Endometrium (tissue), 2 donors: ENCODE measurements around the gene SPINK13.
A peak's percentile ranks its signal among the peaks of the same experiment; 100 is the strongest.
"Not testable (repeated sequence)": the region's sequence is repeated elsewhere in the genome, so short reads cannot be mapped to it uniquely, and the experiment has no call there.

Experiments used
- FAIRE-seq: peaks from 2 replicates; lab custom pipeline; 2012; peaks lifted over from hg19 to GRCh38; lab: Jason Lieb, UNC
- donor health status: control.
- donor health status: control.

Gene SPINK13, protein sequence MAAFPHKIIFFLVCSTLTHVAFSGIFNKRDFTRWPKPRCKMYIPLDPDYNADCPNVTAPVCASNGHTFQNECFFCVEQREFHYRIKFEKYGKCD

DNA sequence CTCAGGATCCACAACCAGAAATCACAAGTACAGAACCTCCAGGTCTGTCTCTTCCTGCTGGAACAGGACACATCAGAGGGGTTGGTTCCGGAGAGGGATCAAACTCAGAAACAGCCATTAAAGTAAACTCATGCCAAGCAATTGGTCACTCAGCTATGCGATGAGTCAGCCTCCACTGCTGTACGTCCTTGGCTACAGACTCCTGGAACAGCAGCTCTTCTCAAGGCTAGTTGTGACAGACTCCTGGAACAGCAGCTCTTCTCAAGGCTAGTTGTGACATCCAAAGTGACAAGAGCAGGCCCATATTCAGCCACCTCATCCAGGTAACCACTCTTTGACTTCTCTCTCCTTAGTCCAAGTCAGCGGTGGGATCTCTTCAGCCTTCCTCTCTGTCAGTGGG, at the start of gene SPINK13:
SPINK13 (plus strand) TSS at position 229 of the 400 bp plus-strand sequence. CDS start 1,279 bp downstream, outside the sequence.
- no peak for FAIRE-seq

GRCh38 chr5:148221508-148221907, 47.1 kb upstream of the SPINK13 start:
- FAIRE-seq: no peak

DNA sequence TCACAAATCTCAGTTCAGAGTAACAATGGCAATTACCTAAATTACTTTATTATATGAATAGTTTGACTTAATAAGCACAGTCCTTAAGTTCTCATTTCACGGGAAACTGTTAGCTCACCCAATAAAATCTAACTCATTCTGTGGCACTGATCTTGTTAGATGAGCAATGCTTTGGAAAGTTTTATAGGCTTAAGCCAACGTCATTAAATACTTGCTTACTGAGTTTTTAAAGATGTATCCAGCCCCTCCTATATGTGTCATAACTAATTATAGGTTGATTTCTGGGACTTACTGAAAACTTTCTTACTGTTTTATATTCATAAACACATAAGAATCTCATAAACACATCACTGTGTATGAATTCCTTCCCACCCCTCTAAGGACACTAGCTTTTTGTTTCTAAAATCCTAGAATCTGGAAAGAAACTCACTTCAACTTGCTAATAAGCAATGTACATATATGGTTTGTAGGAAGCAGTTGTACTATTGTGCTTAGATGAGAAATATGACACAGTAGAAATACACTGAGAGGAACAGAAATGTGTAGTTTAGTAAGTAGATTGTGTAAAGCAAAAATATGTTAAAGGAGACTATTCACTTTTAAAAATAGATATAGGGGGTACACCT, 44.4 kb upstream of the SPINK13 start:
- FAIRE-seq: no peak

DNA sequence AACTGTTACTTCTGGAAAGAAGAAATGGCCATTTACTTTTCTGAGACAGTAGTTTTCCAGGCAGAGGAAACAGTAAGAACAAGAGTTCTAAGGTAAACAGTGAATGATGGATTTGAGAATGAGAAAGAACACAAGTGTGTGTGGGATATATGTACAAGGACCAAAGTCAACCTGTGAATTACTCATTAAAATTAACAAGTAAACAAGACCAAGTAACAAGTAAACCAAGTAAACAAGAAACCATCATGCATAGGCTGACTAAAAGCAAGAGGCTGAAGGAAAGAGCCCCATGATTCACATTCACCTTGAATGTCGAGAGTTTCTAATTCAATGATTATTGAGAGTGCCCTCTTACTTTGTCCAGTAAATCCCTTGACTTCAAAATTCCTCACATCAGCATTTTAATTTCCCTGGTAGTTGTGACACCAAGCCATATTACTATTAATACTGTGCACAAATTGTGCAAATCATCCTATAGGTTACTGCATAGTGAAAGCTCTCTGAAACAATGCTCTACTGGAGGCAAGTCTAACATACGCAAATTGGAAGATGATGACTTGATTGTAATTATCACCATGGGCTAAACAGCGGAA, 40.1 kb upstream of the SPINK13 start:
- no peak for FAIRE-seq

- FAIRE-seq: no peak
These were observed 38.8 kb upstream of the SPINK13 start for GRCh38 chr5:148229840-148230239.

DNA sequence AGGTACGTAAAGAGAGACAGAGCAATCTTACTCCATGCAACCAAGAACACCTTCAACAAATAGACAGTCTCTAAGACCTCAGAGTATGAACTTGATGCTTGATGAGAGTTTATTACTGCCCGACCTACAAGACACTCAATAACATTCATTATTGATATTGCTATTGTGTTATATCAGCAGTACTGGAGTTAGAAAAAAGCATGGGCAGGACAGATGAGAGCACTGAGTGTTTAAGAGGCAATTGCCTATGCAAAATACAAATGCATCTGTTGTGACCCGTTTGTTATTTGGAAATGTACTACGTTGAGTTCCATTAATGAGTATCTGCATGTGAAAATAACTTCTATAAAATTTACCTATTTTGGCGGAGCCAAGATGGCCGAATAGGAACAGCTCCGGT, 38.4 kb upstream of the SPINK13 start:
- no peak for FAIRE-seq

DNA sequence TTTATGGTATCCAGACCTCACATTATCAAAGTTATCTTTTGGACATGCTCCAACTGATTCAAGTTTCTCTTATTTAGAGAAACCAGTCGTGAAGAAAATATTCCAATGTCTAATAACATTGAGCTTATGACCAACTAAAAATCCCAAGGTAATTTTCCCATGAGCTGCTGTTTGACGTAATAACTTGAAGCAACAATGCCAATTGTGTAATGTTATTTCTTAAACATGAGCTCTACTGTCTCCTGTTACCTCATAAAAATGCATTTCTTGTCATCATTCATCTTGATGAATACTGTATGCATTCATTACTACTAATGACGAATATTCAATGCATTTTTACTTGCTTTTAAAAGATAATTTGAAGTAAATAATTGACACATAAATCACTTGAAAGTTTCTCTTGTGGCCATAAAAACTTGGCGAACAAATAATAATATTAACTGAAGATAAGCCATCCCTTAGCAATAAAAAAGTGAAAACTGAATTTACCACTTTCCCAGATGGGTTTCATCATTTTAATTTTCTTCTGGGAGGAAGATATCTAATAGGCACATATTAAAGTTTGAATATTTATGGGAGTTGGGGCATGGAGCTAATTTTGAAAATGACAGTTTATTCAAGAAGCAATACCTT, 30.7 kb upstream of the SPINK13 start:
- FAIRE-seq: peak; percentile 4

DNA sequence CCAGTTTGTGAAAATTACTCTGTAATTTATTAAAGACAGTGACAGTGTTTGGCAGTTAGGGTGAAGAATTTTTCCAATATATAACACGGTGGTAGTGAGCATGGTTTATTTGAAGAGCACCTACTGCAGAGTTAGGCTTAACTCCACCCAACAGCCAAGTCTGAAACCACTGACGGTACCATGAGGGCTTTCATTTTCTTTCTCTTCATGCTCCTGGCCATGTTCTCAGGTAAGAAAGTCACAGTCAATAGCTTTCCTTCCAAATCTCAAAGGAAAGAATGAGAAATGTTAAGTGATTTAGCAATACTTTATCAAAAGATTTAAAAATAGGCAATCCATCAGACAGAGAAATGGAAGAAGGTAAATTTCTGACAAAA, 30.2 kb upstream of the SPINK13 start, which contains the start of gene MARCOL:
MARCOL (plus strand) TSS at position 108 of the 377 bp plus-strand sequence; CDS start at position 181, 73 bp downstream.
- FAIRE-seq: no peak

DNA sequence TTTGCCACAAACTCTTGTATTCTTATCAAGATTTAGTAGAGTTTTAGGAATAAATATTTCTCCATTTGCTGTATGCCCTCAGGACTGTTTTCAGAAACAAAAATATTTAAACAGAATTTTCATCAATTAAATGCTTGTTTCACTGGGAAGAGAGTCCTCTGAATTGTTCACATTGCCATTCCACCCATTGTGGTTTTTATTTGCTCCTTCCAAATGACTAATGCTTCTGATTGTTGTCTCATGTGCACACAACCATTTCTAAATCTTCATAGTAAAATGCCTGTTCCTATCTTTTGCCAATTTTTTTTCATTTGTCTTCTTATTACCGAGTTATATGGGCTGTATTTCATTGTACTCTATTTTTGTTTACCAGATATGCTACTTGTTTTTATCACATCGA, 19.7 kb upstream of the SPINK13 start:
- FAIRE-seq: peak; percentile 63

GRCh38 chr5:148255456-148255855, 13.1 kb upstream of the SPINK13 start:
- no peak for FAIRE-seq

- FAIRE-seq: no peak
These were observed 9.3 kb upstream of the SPINK13 start for GRCh38 chr5:148259288-148259687.

GRCh38 chr5:148261221-148261620, 7.4 kb upstream of the SPINK13 start:
- no peak for FAIRE-seq

GRCh38 chr5:148267962-148268361, 632 bp upstream of the SPINK13 start:
- no peak for FAIRE-seq

DNA sequence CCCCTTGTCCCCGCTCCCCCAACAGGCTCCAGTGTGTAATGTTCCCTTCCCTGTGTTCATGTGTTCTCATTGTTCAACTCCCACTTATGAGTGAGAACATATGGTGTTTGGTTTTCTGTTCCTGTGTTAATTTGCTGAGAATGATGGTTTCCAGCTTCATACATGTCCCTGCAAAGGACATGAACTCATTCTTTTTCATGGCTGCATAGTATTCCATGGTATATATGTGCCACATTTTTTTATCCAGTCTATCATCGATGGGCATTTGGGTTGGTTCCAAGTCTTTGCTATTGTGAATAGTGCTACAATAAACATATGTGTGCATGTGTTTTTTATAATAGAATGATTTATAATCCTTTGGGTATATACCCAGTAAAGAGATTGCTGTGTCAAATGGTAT, 6.5 kb downstream of the SPINK13 start:
- FAIRE-seq: not testable (repeated sequence)

DNA sequence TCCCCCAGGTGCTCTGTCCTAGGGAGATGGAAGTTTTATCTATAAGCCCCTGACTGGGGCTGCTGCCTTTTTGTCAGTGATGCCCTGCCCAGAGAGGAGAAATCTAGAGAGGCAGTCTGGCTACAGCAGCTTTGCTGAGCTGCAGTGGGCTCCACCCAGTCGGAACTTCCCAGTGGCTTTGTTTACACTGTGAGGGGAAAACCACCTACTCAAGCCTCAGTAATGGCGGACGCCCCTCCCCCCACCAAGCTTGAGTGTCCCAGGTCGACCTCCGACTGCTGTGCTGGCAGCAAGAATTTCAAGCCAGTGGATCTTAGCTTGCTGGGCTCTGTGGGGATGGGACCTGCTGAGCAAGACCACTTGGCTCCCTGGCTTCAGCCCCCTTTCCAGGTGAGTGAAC, 12.3 kb downstream of the SPINK13 start:
- not testable (repeated sequence) for FAIRE-seq

DNA sequence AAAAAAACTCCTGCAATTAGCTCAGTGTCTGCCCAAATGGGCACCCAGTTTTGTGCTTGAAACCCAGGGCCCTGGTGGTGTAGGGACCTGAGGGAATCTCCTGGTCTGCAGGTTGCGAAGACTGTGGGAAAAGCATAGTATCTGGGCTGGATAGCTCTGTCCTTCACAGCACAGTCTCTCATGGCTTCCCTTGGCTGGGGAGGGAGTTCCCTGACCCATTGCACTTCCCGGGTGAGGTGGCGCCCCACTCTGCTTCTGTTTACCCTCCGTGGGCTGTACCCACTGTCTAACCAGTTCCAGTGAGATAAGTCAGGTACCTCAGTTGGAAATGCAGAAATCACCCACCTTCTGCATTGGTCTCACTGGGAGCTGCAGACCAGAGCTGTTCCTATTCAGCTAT, 12.7 kb downstream of the SPINK13 start:
- not testable (repeated sequence) for FAIRE-seq

GRCh38 chr5:148290271-148291195, 21.9 kb downstream of the SPINK13 start:
- no peak for FAIRE-seq

GRCh38 chr5:148297731-148298130, 29.1 kb downstream of the SPINK13 start:
- FAIRE-seq: no peak

DNA sequence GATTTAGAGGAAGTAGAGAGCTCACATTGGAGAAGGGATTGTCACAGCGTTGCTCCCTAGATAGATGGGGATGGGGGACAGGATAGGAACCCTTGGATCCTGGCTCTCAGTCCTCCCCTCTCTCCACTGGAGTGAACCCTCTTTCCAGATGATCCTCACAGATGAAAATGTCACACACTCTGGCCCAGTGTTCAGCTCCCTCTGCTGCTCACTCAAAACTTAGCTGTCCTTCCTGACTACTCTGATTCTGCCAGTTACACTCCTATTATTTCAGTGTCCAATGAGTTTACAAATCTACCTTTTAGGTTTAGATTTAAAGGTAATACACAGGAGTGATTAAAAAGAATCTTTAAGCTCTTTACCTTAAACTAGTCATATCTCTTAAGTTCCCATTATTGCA, 37.9 kb downstream of the SPINK13 start:
- no peak for FAIRE-seq

DNA sequence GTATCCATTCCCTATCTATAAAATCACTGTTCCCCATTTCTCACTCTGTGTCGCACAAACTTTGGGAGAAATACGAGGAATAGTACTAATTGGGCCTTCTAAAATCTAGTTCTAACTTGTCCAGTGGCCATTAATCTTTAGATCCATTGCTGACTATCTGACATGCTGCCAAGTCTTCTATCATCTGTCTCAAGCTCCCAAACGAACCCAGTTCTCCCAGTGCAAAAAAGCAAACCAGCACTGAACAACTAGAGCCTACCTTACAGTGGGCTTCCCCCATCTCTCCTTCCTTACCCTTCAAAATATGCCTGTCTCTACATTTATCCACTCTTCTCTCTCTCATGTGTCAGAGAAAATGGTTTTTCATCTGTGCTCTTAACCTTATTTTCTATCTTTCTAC, 40.4 kb downstream of the SPINK13 start:
- no peak for FAIRE-seq

- FAIRE-seq: no peak
These were observed 41.2 kb downstream of the SPINK13 start for GRCh38 chr5:148309746-148310145.

- no peak for FAIRE-seq
These were observed 42.9 kb downstream of the SPINK13 start for GRCh38 chr5:148311484-148311883.
